GM23338 (cell line): ENCODE measurements around the gene XPR1. TPM values are rescaled to one million over a fixed set of nuclear protein-coding genes. Genes with fewer than 3 reads are reported as not detected.
A peak's percentile ranks its signal among the peaks of the same experiment; 100 is the strongest.

ENCODE experiments used
- ATAC-seq: fragments of 200-7000 bp; cut with Tn5 transposase; 3 replicates; pipeline ENCODE4 v1.9.1; 2020
- DNase-seq: peaks from one replicate; pipeline ENCODE4 v3.0.0-alpha.2; 2015; ENCODE audit warnings: low spot score
- H2AFZ ChIP-seq: fragments of 200-600 bp; sonication (generic); 2 replicates; pipeline ENCODE4 v1.8.0; 2016; ENCODE audit warnings: antibody characterized with exemption, mild to moderate bottlenecking, moderate library complexity
- H3F3A ChIP-seq: fragments of 200-600 bp; sonication (generic); replicated peaks from 2 replicates; pipeline ENCODE4 v1.8.0; 2017; ENCODE audit warnings: antibody characterized with exemption, mixed run types, low read depth
- H3K27ac ChIP-seq: fragments of 200-600 bp; sonication (generic); 2 replicates; pipeline ENCODE4 v1.6.1; 2016; ENCODE audit warnings: low read depth
- H3K27me3 ChIP-seq: fragments of 200-600 bp; sonication (generic); 2 replicates; pipeline ENCODE4 v1.8.0; 2016; ENCODE audit warnings: mild to moderate bottlenecking, mixed run types, moderate library complexity; ENCODE audit not compliant: insufficient read depth
- H3K36me3 ChIP-seq: fragments of 200-600 bp; sonication (generic); 2 replicates; pipeline ENCODE4 v1.8.0; 2016; ENCODE audit warnings: mild to moderate bottlenecking; ENCODE audit not compliant: insufficient read depth
- H3K4me1 ChIP-seq: fragments of 200-600 bp; sonication (generic); 2 replicates; pipeline ENCODE4 v1.8.0; 2016; ENCODE audit warnings: mild to moderate bottlenecking, moderate library complexity; ENCODE audit not compliant: insufficient read depth
- H3K4me2 ChIP-seq: fragments of 200-600 bp; sonication (generic); 2 replicates; pipeline ENCODE4 v1.7.1; 2017; ENCODE audit warnings: mixed run types
- H3K4me3 ChIP-seq: fragments of 200-600 bp; sonication (generic); 2 replicates; pipeline ENCODE4 v1.6.1; 2016; ENCODE audit warnings: mixed run types
- H3K79me2 ChIP-seq: fragments of 200-600 bp; sonication (generic); replicated peaks from 2 replicates; pipeline ENCODE4 v1.8.0; 2017; ENCODE audit warnings: mild to moderate bottlenecking; ENCODE audit not compliant: insufficient read depth
- H3K9me2 ChIP-seq: fragments of 200-600 bp; sonication (generic); 2 replicates; pipeline ENCODE4 v1.8.0; 2017; ENCODE audit not compliant: insufficient read depth
- H4K20me1 ChIP-seq: fragments of 200-600 bp; sonication (generic); replicated peaks from 2 replicates; pipeline ENCODE4 v1.8.0; 2017; ENCODE audit warnings: mild to moderate bottlenecking; ENCODE audit not compliant: insufficient read depth
- H3K27ac Mint-ChIP-seq: 2 replicates; pipeline ENCODE4 v1.8.0; 2020; ENCODE audit warnings: inconsistent platforms, mild to moderate bottlenecking, moderate library complexity, mixed read lengths
- H3K27me3 Mint-ChIP-seq: 3 replicates; pipeline ENCODE4 v1.8.0; 2022; ENCODE audit warnings: low read depth, mild to moderate bottlenecking, moderate library complexity, mixed read lengths, inconsistent platforms; ENCODE audit not compliant: insufficient read depth, poor library complexity
- H3K36me3 Mint-ChIP-seq: 3 replicates; pipeline ENCODE4 v1.8.0; 2021; ENCODE audit warnings: low read depth, mild to moderate bottlenecking, inconsistent platforms, moderate library complexity, mixed read lengths
- H3K4me1 Mint-ChIP-seq: 3 replicates; pipeline ENCODE4 v1.8.0; 2020; ENCODE audit warnings: mild to moderate bottlenecking, inconsistent platforms, mixed read lengths
- H3K4me3 Mint-ChIP-seq: 3 replicates; pipeline ENCODE4 v1.8.0; 2021; ENCODE audit warnings: moderate library complexity, mild to moderate bottlenecking, inconsistent platforms, mixed read lengths
- H3K9me3 Mint-ChIP-seq: 3 replicates; pipeline ENCODE4 v1.8.0; 2020; ENCODE audit warnings: moderate library complexity, mild to moderate bottlenecking, inconsistent platforms, mixed read lengths
- CREB1 ChIP-seq: fragments of 250-450 bp; sonication (Bioruptor Pico); IDR thresholded peaks from 2 replicates; pipeline ENCODE4 v1.5.0; 2020; ENCODE audit warnings: low read depth, mild to moderate bottlenecking, moderate library complexity
- EZH2phosphoT487 ChIP-seq: fragments of 200-600 bp; sonication (generic); IDR thresholded peaks from one replicate; pipeline ENCODE4 v1.8.1; 2018; ENCODE audit warnings: antibody characterized with exemption; ENCODE audit not compliant: unreplicated experiment
- JUNB ChIP-seq: IDR thresholded peaks from one replicate; pipeline ENCODE4 v1.6.1; 2016; ENCODE audit warnings: antibody characterized with exemption; ENCODE audit not compliant: unreplicated experiment
- NANOG ChIP-seq: IDR thresholded peaks from 2 replicates; pipeline ENCODE4 v1.6.1; 2016; ENCODE audit warnings: antibody characterized with exemption, borderline replicate concordance
- POLR2AphosphoS5 ChIP-seq: IDR thresholded peaks from 2 replicates; pipeline ENCODE4 v1.6.1; 2016; ENCODE audit warnings: antibody characterized with exemption, low read depth
- ZNF331 ChIP-seq: fragments of 250-450 bp; sonication (Bioruptor Pico); IDR thresholded peaks from 2 replicates; pipeline ENCODE4 v1.5.0; 2020; ENCODE audit warnings: low read depth, mild to moderate bottlenecking, moderate library complexity
- polyA plus RNA-seq: library from polyadenylated mRNA; unstranded; fragments of >200 nt; fragmentation: Nextera tagmentation; extraction: Ambion mirVana; gene quantifications from 2 replicates; pipeline ENCODE4 v1.2.1, GENCODE V29; 2016
- total RNA-seq: library from RNA; depleted of rRNA; stranded (reverse); fragments of >200 nt; shearing (Covaris generic); gene quantifications from 2 replicates; pipeline ENCODE4 v1.2.3, GENCODE V29; 2014
- TF ChIP-seq, protein P1 (sequence below): IDR thresholded peaks from one replicate; pipeline ENCODE4 v1.6.1; 2018; ENCODE audit warnings: antibody characterized with exemption; ENCODE audit not compliant: unreplicated experiment
- TF ChIP-seq, protein P2 (sequence below), 2 experiments: fragments of 200-600 bp in 1 of 2; sonication (generic) in 1 of 2; conservative IDR thresholded peaks; 2 replicates each; pipeline versions ENCODE4 v1.5.1 to v1.6.1; 2016 to 2017; ENCODE audit warnings: antibody characterized with exemption in 2 of 2, low read depth in 2 of 2, mild to moderate bottlenecking in 2 of 2, moderate library complexity in 1 of 2

The XPR1 gene
- total and polyA plus RNA-seq, 2 experiments from 2014 or later: 9.3 to 38.1 TPM

DNA sequence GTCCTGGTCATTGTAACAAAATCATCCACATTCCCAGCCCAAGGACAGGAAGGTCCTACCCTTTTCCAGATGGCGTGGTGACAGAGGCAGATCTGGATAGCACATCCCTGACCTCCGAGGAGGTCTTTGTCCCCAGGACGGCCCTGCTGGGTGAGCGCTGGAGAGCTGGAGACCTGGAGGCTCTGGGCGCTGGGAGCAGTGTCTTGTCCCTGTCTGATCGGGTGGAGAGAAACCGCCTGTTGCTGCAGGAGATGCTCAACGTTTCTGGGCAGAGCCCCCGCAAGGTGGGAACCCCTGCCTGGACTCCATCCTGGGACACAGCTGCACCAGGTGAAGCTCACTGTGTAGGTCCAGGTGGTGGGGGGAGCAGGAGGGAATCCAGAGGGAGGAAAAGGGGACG, 284.9 kb downstream of the XPR1 start (continued):
- TF ChIP-seq, protein P1, sequence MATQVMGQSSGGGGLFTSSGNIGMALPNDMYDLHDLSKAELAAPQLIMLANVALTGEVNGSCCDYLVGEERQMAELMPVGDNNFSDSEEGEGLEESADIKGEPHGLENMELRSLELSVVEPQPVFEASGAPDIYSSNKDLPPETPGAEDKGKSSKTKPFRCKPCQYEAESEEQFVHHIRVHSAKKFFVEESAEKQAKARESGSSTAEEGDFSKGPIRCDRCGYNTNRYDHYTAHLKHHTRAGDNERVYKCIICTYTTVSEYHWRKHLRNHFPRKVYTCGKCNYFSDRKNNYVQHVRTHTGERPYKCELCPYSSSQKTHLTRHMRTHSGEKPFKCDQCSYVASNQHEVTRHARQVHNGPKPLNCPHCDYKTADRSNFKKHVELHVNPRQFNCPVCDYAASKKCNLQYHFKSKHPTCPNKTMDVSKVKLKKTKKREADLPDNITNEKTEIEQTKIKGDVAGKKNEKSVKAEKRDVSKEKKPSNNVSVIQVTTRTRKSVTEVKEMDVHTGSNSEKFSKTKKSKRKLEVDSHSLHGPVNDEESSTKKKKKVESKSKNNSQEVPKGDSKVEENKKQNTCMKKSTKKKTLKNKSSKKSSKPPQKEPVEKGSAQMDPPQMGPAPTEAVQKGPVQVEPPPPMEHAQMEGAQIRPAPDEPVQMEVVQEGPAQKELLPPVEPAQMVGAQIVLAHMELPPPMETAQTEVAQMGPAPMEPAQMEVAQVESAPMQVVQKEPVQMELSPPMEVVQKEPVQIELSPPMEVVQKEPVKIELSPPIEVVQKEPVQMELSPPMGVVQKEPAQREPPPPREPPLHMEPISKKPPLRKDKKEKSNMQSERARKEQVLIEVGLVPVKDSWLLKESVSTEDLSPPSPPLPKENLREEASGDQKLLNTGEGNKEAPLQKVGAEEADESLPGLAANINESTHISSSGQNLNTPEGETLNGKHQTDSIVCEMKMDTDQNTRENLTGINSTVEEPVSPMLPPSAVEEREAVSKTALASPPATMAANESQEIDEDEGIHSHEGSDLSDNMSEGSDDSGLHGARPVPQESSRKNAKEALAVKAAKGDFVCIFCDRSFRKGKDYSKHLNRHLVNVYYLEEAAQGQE: no peak
- no peak for TF ChIP-seq ZNF331

- peaks cover 39% of the 10 kb centered on the region for H3K4me1 Mint-ChIP-seq
- H3K27ac Mint-ChIP-seq: no peak overlapping the region
- Histone ChIP-seq H3K36me3 (no peaks in the 10 kb centered on the region), H3F3A (no peaks in the 10 kb centered on the region), H3K4me1 (peaks cover 12% of the 10 kb centered on the region), H3K79me2 (no peaks in the 10 kb centered on the region), H3K4me2 (no peak overlapping the region), H4K20me1 (no peaks in the 10 kb centered on the region), H3K9me2 (no peaks in the 10 kb centered on the region), H3K27ac (no peak overlapping the region), H2AFZ (no peak overlapping the region), H3K4me3 (no peak overlapping the region), H3K27me3 (peaks cover 19% of the 10 kb centered on the region)
- no peak overlapping the region for H3K4me3 Mint-ChIP-seq
- no peak for TF ChIP-seq EZH2phosphoT487
- TF ChIP-seq, protein P2, sequence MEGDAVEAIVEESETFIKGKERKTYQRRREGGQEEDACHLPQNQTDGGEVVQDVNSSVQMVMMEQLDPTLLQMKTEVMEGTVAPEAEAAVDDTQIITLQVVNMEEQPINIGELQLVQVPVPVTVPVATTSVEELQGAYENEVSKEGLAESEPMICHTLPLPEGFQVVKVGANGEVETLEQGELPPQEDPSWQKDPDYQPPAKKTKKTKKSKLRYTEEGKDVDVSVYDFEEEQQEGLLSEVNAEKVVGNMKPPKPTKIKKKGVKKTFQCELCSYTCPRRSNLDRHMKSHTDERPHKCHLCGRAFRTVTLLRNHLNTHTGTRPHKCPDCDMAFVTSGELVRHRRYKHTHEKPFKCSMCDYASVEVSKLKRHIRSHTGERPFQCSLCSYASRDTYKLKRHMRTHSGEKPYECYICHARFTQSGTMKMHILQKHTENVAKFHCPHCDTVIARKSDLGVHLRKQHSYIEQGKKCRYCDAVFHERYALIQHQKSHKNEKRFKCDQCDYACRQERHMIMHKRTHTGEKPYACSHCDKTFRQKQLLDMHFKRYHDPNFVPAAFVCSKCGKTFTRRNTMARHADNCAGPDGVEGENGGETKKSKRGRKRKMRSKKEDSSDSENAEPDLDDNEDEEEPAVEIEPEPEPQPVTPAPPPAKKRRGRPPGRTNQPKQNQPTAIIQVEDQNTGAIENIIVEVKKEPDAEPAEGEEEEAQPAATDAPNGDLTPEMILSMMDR (conservative IDR thresholded peaks at IDR 0.05; ENCODE audit: low read depth in 2 of 2): peak; percentile 23 to 46; a peak in 3 of 4 replicates
- ATAC-seq (peak; percentile 3; the same call in 1 of the 3 replicates), DNase-seq (peak; percentile 59)
- H3K27me3 Mint-ChIP-seq: peaks cover 17% of the 10 kb centered on the region
- H3K36me3 Mint-ChIP-seq: no peaks in the 10 kb centered on the region; the same call in 2 of the 3 replicates
- no peaks in the 10 kb centered on the region for H3K9me3 Mint-ChIP-seq
Observed at GRCh38 chr1:180917306-180918065, 285.7 kb downstream of the XPR1 start.

GRCh38 chr1:180918519-180918918, 286.7 kb downstream of the XPR1 start:
- H3K4me2 ChIP-seq: no peak overlapping the region
- ATAC-seq: no peak
- H3K36me3 Mint-ChIP-seq: no peaks in the 10 kb centered on the region; the same call in 2 of the 3 replicates
- H3K4me1 Mint-ChIP-seq: peaks cover 50% of the 10 kb centered on the region
- no peak for DNase-seq
- no peak overlapping the region for H3K4me3 ChIP-seq
- no peaks in the 10 kb centered on the region for H3K9me3 Mint-ChIP-seq
- no peak overlapping the region for H2AFZ ChIP-seq
- no peak overlapping the region for H3K4me3 Mint-ChIP-seq
- H3K9me2 ChIP-seq: no peaks in the 10 kb centered on the region
- no peaks in the 10 kb centered on the region for H3K79me2 ChIP-seq
- H3K27ac ChIP-seq: no peak overlapping the region
- H3K27ac Mint-ChIP-seq: no peak overlapping the region
- peaks cover 17% of the 10 kb centered on the region for H3K27me3 Mint-ChIP-seq
- no peaks in the 10 kb centered on the region for H3K36me3 ChIP-seq
- H3K4me1 ChIP-seq: peaks cover 18% of the 10 kb centered on the region
- H3K27me3 ChIP-seq: peaks cover 14% of the 10 kb centered on the region
- H4K20me1 ChIP-seq: no peaks in the 10 kb centered on the region
- H3F3A ChIP-seq: no peaks in the 10 kb centered on the region
- TF ChIP-seq POLR2AphosphoS5 (no peak), CREB1 (no peak), NANOG (no peak), EZH2phosphoT487 (no peak), JUNB (no peak)
- TF ChIP-seq, protein P2 (conservative IDR thresholded peaks at IDR 0.05; ENCODE audit: low read depth in 2 of 2): no peak
